ENCODE data around the gene DPH7.

- no peak for TF ChIP-seq CTCF (IDR thresholded peaks at IDR 0.05)
- TF ChIP-seq POLR2A (IDR thresholded peaks at IDR 0.05) = no peak
Measured at GRCh38 chr9:137575364-137575715, 3.4 kb downstream of the DPH7 start.
